Hematopoietic multipotent progenitor cell treated with erythropoietin and hydrocortisone succinate and interleukin-3 and kit ligand, for 4 days (in vitro differentiated cells): ENCODE data around the gene ATP8B4.
A peak's percentile ranks its signal among the peaks of the same experiment; 100 is the strongest.

Experiments
- DNase-seq: peaks from one replicate; pipeline ENCODE4 v3.0.0-alpha.2; 2015

ATP8B4 gene

DNA sequence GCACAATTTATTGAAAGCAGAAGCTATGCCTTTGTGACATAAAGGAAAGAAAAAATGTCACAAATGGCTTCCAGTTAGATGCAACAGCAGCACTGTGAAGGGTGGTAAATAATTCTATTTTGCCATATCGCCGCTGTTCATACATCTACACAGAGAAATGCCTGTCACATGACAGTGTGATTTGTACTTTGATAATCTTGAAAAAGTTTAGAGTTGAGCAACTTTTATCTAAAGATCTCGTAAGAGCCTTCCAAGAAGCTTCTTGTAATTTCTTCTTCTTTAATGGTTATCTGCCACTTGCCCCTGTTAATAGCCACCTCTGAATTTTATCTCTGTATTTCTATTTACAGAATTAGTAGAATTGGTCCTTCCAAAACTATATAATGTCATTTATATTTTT lies 192.3 kb downstream of the ATP8B4 start:
- DNase-seq = peak; percentile 79

DNA sequence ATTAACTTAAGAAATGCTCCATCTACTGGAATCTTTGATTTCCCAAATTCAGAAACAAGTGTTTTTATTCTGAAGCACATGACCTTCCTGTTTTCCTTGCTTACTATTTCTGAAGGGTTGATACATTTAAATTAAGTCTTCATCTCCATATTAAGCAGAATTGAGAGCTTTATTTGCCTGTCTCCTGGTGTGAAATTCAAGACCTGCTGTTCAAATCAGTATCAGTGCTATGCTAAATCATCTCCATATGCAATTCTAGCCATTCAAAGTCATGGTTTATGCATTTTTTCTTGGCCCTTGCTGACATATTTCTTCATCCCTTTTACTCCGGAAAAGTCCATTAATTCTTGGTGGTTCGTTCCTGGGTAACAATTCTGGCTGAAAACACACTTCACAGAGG lies 195.4 kb downstream of the ATP8B4 start:
- DNase-seq = no peak

DNA sequence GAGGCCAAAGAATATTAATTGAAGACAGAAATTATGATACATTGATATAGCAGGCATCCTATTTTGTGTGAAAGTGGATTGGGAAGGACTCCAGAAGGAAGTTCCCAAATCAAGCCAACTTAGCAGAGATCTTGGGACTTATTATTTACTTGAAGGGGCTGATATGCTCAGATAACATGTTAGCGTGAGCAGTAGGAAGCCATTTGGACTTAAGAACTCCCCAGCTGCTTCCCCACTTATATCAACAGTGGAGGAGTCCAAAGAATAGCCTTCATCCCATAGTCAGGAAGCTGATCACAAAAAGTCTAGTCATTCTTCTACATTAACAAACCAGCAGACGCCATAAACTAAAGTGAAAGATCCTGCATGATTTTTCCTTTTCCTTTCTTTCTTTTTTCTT lies 200.0 kb downstream of the ATP8B4 start:
- no peak for DNase-seq

DNA sequence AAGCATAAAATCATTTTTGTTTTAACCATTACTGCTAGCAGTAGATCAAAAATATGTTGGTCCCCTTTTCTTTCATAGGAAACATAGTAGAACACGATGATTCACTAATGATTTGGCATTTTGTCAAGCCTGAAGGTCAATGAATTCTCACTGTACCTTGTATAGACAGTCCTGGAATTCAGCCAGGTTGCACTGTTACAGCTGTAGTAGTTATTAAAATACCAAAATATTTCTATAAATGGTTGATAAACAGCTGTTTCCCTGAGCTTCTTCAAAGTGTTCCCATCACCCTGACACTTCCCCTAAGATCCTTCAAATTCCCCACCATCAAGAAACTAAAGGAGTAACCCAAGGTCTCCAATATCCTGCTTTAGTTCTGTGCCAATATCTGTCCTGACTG lies 200.9 kb downstream of the ATP8B4 start:
- DNase-seq = no peak

DNA sequence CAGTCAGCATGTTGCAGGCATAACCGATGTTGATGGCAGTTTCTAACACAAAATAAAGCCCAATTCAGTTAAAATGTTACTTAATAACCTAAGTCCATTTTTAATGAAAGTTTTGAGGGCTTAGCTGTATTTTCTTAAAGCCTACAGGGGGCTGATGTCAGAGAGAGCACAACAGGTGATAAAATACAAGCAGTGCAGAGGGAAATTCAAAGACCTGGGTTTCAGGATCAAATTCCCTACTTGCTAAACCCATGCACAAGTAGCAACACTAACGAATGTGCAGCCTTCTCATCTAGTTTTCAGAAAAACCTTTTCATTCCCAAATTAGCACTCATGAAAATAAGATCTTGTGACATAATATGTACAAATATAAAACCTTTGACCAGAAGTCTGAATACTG lies 202.0 kb downstream of the ATP8B4 start:
- DNase-seq = no peak

DNA sequence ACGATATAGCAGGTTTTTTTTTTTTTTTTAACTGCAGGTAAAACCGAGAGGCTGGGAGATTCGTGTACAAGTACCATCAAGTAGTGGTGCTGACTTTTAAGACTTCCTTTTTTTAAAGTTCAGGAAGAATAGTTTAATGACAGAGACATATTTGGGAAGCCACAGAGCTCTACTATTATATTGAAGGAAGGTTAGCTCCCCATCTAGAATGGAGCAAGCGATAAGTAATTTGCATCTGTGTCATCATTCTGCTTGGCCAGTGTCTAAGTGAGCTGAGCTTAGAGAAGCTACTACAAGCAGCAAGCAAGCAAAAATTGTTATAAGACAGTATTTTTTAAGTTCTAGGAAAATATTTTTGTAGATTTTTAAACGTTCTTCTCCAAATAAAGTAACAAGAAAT lies 203.2 kb downstream of the ATP8B4 start:
- no peak for DNase-seq

DNA sequence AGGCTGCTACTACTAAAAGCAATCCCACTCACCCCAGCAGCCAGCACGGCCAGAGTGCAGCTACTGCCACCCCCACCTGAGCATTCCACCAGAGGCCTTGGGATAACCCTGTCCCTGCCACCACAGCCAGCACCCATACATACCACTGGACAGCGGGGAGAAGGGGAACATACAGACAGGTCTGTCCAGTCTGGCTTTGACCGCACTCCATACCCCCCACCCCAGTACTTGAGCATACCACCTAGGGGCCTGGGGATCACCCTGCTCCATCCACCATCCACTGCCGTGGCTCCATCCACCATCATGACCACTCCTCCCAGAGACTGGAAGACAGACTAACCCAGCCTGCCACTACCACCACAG lies 210.1 kb downstream of the ATP8B4 start:
- DNase-seq = no peak

DNA sequence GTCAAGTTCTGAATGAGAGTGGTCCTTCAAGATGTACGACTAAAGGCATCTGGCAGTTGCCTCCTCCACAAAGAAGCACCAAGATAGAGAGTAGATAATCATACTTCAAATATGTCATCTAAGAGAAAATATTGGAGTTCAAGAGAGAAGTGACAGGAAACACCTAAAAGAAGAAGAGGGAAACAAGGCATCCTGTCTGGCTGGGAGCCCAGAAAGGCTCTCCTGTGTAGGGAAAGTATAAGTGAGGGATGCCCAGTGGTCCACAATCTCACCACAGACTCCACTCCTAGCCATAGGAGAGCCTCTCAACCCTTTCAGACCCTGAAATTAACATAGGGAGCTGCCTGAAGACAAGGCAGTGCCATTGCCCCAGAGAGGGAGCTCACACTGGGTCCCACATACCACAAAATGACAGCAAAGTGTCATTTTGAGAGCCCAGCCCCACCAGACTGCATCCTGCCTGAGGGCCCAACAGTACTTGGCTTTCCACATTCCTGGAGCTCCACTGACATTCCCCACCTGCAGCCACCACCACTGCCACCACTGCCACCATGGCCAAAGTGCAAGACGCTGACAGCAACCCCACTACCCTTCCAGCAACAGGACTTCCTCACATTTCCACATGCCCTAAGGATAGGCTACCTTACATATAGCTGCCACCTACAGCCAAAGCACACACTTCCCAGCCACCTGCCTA lies 210.6 kb downstream of the ATP8B4 start:
- DNase-seq = peak; percentile 18

DNA sequence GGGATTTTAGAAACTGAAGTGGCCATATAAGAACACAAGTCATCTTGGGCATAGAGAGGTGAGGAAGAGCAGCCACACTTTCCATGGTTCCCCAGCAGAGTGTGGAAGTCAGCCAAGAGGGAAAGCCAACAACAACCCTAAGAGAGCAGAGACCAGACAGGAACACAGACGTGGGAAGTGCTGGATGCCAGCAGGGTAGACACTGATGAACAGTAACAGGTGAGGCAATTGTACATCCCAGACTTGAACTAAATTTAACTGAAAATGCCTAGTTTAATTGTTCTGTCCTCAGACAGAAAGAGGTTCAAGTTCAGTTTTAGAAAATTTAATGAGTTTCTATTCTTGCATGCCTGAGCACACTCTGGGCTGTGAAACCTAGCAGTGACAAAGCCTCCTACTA lies 212.1 kb downstream of the ATP8B4 start:
- no peak for DNase-seq

DNA sequence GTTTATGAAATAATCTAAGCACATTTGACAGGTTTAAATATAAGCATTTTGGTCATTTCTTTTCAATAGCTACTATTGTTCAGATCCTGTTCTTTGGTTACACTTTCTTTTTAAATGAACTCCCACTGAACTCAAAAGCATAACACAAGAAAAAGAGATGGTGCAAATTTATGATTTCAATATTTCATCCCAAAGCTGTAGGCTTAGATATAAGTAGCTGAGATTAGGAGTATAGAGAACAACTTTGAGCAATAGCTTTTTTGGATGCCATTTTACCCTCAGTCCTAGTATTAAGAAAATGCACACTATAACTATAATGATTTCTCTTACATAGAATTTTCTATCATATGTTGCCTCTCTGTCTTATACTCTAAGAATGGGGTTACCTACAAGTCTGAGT lies 213.8 kb downstream of the ATP8B4 start:
- DNase-seq = no peak

DNA sequence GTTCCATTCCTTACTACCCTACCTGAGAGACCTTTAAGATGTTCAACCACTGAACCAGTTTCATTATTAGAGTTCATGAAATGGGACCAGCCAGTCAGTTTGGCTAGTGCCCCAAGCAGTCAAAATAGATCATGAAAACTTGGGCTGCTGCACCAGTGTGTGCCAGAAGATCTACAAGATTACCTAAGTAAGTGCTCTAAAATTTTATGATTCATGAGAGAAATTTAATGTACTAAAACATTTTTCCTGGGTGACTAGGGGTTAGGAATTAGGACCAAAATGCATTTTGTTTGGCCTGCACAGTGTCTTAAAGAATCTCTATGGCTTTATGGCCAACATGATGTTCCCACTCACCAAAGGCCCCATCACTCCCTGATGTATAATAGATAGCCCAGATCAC lies 214.7 kb downstream of the ATP8B4 start:
- no peak for DNase-seq

DNA sequence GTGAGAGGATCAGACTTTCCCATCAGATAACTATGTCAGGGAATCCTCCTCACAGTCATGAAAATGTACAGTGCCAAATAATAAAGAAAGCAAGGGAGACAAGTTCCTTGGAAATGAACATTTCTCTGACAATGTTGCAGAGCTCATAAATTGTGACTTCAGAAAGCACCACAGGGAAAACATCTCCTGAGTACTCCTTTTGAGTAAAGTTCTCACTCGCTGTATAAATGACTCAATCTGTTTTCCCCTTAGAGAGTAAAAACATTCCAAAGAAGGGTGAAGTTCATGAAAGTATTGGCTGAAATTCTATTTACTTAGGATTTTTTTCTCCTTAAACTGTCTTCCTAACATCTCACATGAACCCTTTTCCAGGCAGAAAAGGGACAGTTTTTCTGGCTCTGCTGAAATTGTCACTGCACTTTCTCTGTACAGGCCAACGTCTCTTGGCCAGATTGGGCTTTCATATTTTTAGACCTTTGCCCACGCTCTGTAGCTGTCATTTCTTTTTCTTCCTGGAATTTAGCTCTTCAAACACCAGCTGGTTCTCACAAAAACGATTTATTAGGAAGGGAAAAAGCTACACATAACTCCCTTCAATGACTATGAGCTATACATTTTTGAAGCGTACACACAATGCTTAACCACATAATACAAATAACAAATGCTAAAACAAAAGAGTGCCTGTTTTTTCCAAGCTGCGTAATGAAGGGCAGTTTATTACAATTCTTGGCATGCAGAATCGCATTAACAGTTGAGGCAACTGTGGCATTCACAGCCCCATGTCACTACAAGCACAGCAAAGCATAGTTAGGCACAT lies 216.1 kb downstream of the ATP8B4 start:
- DNase-seq = no peak

DNA sequence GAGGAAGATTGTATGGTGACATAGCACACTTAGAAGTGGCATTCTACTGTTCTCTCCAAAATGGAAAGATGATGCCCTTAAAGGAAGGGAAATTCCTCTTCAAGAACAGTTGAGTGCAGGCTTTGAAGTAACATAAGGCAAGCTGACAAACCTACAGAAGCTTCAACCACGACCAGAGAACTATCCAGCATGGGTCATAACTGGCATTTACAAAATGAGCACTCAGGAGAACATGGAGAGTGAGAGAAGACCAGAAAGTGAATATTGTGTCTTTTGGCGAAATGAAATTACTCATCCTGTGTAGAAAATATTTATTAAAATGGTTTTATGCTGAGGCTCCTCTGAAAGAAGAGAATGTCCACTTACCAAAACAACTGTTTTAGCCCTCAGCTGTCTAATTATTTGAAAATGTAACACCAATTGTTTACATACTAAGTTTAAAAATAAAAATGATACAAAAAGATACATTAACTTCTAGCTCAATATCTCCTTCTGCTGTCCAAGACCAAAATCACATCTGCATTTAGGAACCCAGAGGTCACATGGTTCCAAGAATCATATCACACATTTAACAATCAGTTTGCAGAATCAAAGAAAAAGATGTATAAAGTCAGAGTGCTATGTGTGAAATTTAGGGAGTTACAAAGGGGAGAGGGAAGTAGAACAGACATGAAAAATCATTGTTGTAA lies 216.9 kb downstream of the ATP8B4 start:
- DNase-seq = peak; percentile 40

DNA sequence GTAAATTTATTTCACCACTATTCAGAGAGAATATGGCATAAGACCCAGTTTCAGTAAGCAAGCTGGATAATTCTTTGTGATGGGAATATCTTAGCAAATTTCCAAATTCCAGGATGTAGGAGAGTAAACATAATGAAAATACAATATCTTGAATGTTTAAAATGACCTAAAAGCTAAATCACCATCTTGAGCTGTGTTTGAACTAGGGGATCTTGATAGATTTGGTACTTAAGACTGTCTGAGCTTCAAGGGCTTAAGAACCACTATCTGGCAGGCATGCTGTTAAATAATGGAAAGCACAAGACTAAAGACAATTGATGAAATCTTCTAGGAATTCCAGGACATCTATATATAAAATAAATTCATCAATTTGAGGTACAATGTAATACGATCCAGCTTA lies 217.7 kb downstream of the ATP8B4 start:
- DNase-seq = no peak

DNA sequence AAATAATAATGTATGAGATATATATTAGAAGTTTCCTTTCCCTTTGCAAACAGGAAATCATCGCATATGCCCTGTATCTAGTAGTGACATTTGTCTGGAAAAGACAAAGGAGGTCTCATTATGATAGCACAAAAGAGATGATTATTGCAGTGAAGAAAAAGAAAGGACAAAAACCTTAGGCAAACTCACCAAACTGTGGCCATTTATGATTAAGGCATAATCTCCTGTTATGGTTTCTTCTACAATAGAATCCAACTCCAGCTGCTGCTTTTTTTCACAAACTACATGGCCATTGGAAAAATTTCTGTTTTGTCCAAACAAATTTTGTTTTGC lies 218.2 kb downstream of the ATP8B4 start:
- DNase-seq = no peak

DNA sequence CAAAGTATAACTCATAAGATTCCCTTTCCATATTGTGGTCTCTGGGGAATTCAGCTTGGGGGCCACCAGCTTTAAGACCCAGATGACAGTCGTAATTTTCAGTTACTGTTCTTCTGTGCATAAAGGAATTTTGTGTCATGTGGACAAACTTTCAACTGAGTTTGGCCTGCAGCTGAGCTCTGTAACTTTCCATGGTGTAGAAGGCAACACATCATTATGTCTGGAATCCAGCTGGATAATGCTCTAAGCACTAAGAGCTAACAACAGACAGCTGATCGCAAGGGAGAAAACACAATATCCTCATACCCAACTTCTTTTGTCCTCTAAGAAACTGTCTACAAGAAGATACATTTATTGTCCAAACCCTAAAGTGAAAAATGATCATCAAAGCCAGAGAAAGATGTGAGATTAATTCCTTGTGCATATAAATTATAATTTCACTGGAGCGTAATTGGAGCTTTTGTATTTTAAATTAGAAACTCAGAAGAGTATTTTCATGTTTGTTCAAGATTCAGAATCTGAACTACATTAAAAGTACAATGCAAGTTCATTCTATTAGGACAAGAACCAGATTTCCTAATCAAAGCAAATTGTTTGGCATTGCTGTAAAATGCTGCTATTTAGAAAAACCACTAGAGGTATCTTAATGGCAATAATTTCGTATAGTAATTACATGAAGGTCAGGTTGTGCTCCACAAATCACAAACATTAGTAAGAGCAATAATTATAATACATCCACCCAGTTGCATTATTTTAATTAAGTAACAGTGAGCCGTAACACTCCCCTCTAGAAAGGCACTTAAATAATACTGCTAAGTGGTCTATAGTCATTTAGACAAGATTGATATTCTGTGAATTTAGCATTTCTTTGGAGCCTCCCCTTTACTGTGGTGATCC lies 218.8 kb downstream of the ATP8B4 start:
- no peak for DNase-seq

DNA sequence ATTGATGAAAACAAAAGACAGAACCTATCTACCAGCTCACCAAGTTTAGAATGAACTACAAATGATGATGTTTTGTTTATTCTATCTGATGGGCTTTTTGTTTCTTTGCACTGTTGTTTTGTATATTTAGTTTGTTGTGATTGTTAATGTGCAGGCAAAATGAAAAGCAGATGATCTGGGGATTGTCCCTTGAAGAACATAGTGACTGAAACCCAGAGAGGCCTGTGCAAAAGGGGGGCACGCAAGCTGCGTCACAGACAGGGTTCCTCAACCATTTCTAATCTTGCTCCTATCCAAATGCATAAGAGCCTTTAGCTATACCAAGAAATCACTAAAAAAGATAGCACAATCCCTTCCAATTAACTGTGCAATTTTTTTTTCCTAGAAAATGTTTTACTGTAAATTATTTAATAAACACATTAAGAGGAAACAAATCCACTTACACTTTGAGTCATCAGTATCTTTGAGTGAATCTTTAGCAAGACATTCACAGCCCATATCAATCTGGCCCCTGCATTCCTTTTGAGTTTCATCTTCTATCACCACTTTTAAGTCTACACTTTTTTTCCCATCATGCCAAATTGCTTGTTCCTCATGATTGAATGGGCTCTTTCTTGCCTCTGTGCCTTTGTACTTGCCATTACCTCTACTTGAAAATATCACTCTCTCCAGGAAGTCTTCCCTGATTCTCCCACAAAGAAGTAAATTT lies 220.3 kb downstream of the ATP8B4 start:
- no peak for DNase-seq

DNA sequence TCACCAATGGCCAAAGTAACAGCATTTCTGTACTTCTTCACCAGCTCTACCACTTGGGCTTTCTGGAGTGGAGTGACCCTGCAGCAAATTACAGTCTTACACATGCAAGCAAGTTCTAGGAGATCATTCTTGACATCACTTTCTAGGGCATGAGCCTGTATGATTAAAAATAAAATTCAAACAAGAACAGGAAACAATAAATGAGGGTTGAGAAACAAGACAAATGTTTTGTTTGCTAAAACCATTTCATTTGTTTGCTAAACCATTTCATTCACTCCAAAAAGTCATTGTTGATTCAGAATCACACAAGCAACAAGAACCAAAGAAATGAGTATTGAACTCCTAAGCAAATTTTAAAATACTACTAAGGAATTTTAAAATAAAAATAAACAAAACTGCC lies 220.9 kb downstream of the ATP8B4 start:
- no peak for DNase-seq

DNA sequence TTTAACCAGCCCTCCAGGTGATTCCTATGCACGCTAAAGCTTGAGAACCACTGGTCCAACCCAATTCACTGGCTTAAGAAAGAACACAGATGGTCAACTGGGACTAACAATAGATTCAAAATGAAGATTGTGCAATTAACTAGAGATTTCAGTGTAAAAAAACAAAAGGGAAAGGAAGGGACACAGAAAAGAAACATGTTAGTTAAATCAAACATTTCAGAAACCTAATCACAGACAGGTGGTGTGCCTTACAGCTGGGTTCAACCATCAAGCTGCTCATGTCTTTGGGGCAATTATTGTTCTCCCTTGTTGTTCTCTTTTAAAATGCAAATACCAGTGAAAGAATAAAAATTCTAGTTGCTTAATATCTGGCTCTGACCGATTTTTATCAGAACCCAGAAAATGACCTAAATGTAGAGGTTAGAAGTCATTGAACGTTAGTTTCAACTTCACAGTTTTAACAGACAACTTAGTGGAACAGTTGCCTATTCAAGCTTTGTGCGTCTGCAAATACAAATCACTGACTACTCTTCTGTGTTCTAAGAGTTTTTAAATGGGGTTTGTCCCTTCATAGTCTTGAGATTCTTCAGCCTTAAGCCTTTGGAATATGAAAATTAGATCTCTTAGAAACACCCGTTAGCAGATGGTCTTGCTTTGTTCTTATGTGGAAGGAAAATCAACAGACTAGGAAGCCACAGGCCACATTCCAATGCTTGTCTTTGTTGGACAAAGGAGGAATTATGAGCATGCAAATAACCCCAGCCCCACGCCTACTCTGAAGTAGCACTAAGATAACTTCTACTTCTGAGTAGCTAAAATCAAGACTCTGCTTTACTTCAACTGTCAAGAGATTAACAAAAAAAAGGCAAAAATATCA lies 223.4 kb downstream of the ATP8B4 start:
- no peak for DNase-seq

DNA sequence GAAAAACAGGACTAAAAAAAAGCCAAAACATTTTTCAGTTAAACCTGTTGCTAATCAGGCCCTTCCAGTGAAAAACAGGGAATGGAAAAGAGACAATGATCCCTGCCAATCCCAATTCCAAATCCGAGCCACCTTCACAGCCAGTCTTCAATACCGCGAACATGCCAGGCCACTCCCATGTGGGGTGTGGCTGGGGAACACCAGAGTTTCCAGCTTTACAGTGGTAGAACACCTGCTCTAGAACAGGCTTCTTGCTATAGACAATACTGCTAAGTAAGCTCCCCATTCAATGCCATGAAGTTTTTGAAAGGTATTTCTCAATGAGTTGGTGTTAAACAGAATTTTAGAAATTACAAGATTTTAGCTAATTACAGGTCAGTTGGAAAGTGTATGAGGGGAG lies 228.3 kb downstream of the ATP8B4 start:
- no peak for DNase-seq

DNA sequence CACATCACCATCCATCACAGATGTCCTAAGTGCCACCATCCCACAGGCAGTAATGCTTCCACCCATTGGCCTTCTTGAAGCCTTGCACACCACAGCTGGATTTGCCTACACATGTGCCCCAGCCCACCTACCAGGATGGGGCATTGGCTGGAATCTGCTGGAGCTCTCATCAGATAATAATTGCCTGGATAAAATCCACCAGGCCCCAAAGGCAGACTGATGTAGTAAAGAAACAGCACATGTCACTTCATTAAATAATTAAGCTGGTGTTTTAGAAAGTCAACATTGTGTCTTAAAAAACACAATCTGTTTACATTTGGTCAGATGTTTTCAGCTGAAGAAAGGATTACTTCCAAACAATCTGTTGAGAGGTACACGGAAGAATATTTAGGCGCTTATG lies 229.5 kb downstream of the ATP8B4 start:
- no peak for DNase-seq

DNA sequence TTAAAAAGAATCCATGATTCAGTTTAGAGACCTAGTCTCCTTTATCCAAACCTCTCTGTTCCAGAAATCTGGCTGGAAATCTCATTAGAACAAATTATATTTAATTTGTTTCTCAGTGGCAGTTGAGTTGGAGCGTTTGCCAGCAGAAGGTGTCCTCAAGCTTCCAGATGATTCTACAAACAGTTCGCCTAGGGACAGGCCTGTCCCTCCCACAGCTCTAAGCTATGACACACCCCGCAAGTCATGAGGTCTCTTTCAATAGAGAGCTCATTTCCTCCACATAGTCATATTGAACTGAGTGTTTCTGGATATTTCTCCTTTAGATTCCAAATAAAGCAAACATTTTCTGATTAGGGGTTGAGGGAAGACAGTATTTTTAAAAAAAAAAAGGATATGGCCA lies 230.3 kb downstream of the ATP8B4 start:
- no peak for DNase-seq
